ENCODE measurements around the gene RNF144A.

- no peak for TF ChIP-seq CTCF (IDR thresholded peaks at IDR 0.05; ENCODE audit: low read depth, low read length)
- no peak for TF ChIP-seq POLR2A (IDR thresholded peaks at IDR 0.05; ENCODE audit: extremely low read depth, insufficient read length)
These were observed 117.1 kb downstream of the RNF144A start for GRCh38 chr2:7034303-7034702.

Measured in NB4 (cell line).